Peyer's patch (tissue), 4 donors: ENCODE measurements around the gene CTNNBL1. TPM values are rescaled to one million over a fixed set of nuclear protein-coding genes. Genes with fewer than 3 reads are reported as not detected.
"Not testable (repeated sequence)": the region's sequence is repeated elsewhere in the genome, so short reads cannot be mapped to it uniquely, and the experiment has no call there.

Experiments
- DNase-seq, 3 donors: peaks; one replicate each; pipeline ENCODE4 v3.0.0-alpha.2; 2017 to 2019
- H3K27ac ChIP-seq, 4 donors: fragments of 200-600 bp; sonication (generic); one replicate each; pipeline ENCODE4 v1.5.1; 2016 to 2019
- H3K27me3 ChIP-seq, 2 donors: fragments of 200-600 bp; sonication (generic); one replicate each; pipeline ENCODE4 v1.5.1; 2019
- H3K36me3 ChIP-seq, 3 donors: fragments of 200-600 bp; sonication (generic); one replicate each; pipeline ENCODE4 v1.5.1; 2016 to 2019
- H3K4me1 ChIP-seq, 4 donors: fragments of 200-600 bp; sonication (generic); one replicate each; pipeline ENCODE4 v1.5.1; 2016 to 2019
- H3K4me3 ChIP-seq, 4 donors: fragments of 200-600 bp; sonication (generic); 1 replicate in 3 of 4; 2 replicates in 1 of 4; pipeline ENCODE4 v1.5.1; 2016 to 2019; ENCODE audit warnings: mild to moderate bottlenecking in 1 of 4
- H3K9me3 ChIP-seq, 4 donors: fragments of 200-600 bp; sonication (generic); one replicate each; pipeline ENCODE4 v1.5.1; 2016 to 2019; ENCODE audit warnings: mild to moderate bottlenecking in 1 of 4
- CTCF ChIP-seq, 6 experiments: fragments of 450-650 bp in 4 of 6; fragments of 200-600 bp in 2 of 6; sonication (generic) in 1 of 6; IDR thresholded peaks; one replicate each; pipeline ENCODE4 v1.5.1; 2017 to 2019; ENCODE audit warnings: antibody characterized with exemption in 6 of 6, mild to moderate bottlenecking in 3 of 6, moderate library complexity in 1 of 6
- POLR2A ChIP-seq, 2 donors: fragments of 450-650 bp; IDR thresholded peaks; one replicate each; pipeline ENCODE4 v1.5.1; 2017; ENCODE audit warnings: antibody characterized with exemption in 2 of 2, mild to moderate bottlenecking in 2 of 2, moderate library complexity in 2 of 2
- total RNA-seq, 4 donors: library from RNA; depleted of rRNA; stranded (reverse); fragments of >200 nt; gene quantifications; one replicate each; pipeline ENCODE4 v1.1.0, GENCODE V29; 2016

The CTNNBL1 gene
- total RNA-seq, 4 donors from 2014 or later = 16.3 to 30.2 (median 23.6) TPM

- H3K9me3 ChIP-seq = no peaks in the 10 kb centered on the region
- H3K4me1 ChIP-seq = no peaks in the 10 kb centered on the region
- no peak for DNase-seq
- H3K4me3 ChIP-seq = no peak overlapping the region
- H3K36me3 ChIP-seq = no peaks in the 10 kb centered on the region
- no peak overlapping the region for H3K27ac ChIP-seq
- TF ChIP-seq POLR2A (IDR thresholded peaks at IDR 0.05) = no peak
- TF ChIP-seq CTCF (IDR thresholded peaks at IDR 0.05) = no peak
- H3K27me3 ChIP-seq = no peaks in the 10 kb centered on the region
These were observed 21.7 kb upstream of the CTNNBL1 start for GRCh38 chr20:37672143-37672542.

- Histone ChIP-seq H3K4me1 (no peaks in the 10 kb centered on the region), H3K4me3 (no peak overlapping the region), H3K9me3 (no peaks in the 10 kb centered on the region), H3K27me3 (no peaks in the 10 kb centered on the region), H3K27ac (no peak overlapping the region), H3K36me3 (no peaks in the 10 kb centered on the region)
- TF ChIP-seq POLR2A (IDR thresholded peaks at IDR 0.05) (no peak), CTCF (IDR thresholded peaks at IDR 0.05) (no peak)
- no peak for DNase-seq
These were observed 20.4 kb upstream of the CTNNBL1 start for GRCh38 chr20:37673444-37673843.

- H3K27me3 ChIP-seq = no peaks in the 10 kb centered on the region
- H3K4me3 ChIP-seq = no peak overlapping the region
- H3K27ac ChIP-seq = no peak overlapping the region
- no peaks in the 10 kb centered on the region for H3K4me1 ChIP-seq
- TF ChIP-seq POLR2A (IDR thresholded peaks at IDR 0.05) (no peak), CTCF (IDR thresholded peaks at IDR 0.05) (no peak)
- no peaks in the 10 kb centered on the region for H3K9me3 ChIP-seq
- DNase-seq = no peak
- no peaks in the 10 kb centered on the region for H3K36me3 ChIP-seq
These were observed 17.4 kb upstream of the CTNNBL1 start for GRCh38 chr20:37676440-37676839.

GRCh38 chr20:37677969-37678861 is 15.6 kb upstream of the CTNNBL1 start:
- Histone ChIP-seq H3K4me1 (no peaks in the 10 kb centered on the region), H3K9me3 (no peaks in the 10 kb centered on the region), H3K27me3 (no peaks in the 10 kb centered on the region), H3K4me3 (no peak overlapping the region), H3K36me3 (no peaks in the 10 kb centered on the region), H3K27ac (no peak overlapping the region)
- DNase-seq = no peak
- no peak for TF ChIP-seq POLR2A (IDR thresholded peaks at IDR 0.05)
- TF ChIP-seq CTCF (IDR thresholded peaks at IDR 0.05) = no peak

- not testable (repeated sequence) for H3K27ac ChIP-seq, H3K4me3 ChIP-seq, DNase-seq, H3K9me3 ChIP-seq, H3K4me1 ChIP-seq, H3K36me3 ChIP-seq, H3K27me3 ChIP-seq
These were observed 14.1 kb upstream of the CTNNBL1 start for GRCh38 chr20:37679751-37680150.

- no peaks in the 10 kb centered on the region for H3K9me3 ChIP-seq
- H3K27me3 ChIP-seq = no peaks in the 10 kb centered on the region
- no peak overlapping the region for H3K27ac ChIP-seq
- no peaks in the 10 kb centered on the region for H3K36me3 ChIP-seq
- no peak overlapping the region for H3K4me3 ChIP-seq
- no peak for DNase-seq
- no peaks in the 10 kb centered on the region for H3K4me1 ChIP-seq
- no peak for TF ChIP-seq CTCF (IDR thresholded peaks at IDR 0.05)
- no peak for TF ChIP-seq POLR2A (IDR thresholded peaks at IDR 0.05)
These were observed 13.4 kb upstream of the CTNNBL1 start for GRCh38 chr20:37680420-37680819.
